Neural cell (in vitro differentiated cells): Measurements from ENCODE around the gene VIPR1. TPM values are rescaled to one million over a fixed set of nuclear protein-coding genes. Genes with fewer than 3 reads are reported as not detected.

Experiments used
- H2AFZ ChIP-seq: fragments of 200-600, 300-800 bp; sonication (generic), shearing (Covaris generic); 2 replicates; pipeline ENCODE4 v1.6.0; 2014; ENCODE audit warnings: low read depth, mild to moderate bottlenecking, antibody characterized with exemption, low read length, moderate library complexity
- H3F3A ChIP-seq: fragments of 200-600 bp; shearing (Covaris generic); 2 replicates; pipeline ENCODE4 v1.6.1; 2016; ENCODE audit warnings: mild to moderate bottlenecking, moderate library complexity, mixed read lengths, antibody characterized with exemption, low read length; ENCODE audit not compliant: insufficient read depth, poor library complexity, severe bottlenecking
- H3K27ac ChIP-seq: fragments of 200-600, 300-800 bp; sonication (generic), shearing (Covaris generic); 2 replicates; pipeline ENCODE4 v1.5.1; 2014; ENCODE audit warnings: mild to moderate bottlenecking, low read length, moderate library complexity
- H3K27me3 ChIP-seq: fragments of 300-800, 200-600 bp; sonication (generic), shearing (Covaris generic); 2 replicates; pipeline ENCODE4 v1.6.0; 2014; ENCODE audit warnings: mild to moderate bottlenecking, low read depth, low read length, moderate library complexity; ENCODE audit not compliant: insufficient read depth
- H3K36me3 ChIP-seq: fragments of 300-800, 200-600 bp; sonication (generic), shearing (Covaris generic); 2 replicates; pipeline ENCODE4 v1.5.1; 2014; ENCODE audit warnings: mild to moderate bottlenecking, antibody characterized with exemption, low read length, moderate library complexity; ENCODE audit not compliant: insufficient read depth
- H3K4me2 ChIP-seq: fragments of 300-800, 200-600 bp; sonication (generic), shearing (Covaris generic); 2 replicates; pipeline ENCODE4 v1.6.0; 2014; ENCODE audit warnings: mild to moderate bottlenecking, low read length
- H3K4me3 ChIP-seq: fragments of 300-800, 200-600 bp; sonication (generic), shearing (Covaris generic); 2 replicates; pipeline ENCODE4 v1.5.1; 2014; ENCODE audit warnings: mild to moderate bottlenecking, low read length, moderate library complexity
- H3K79me2 ChIP-seq: fragments of 200-600 bp; shearing (Covaris generic); replicated peaks from 2 replicates; pipeline ENCODE4 v1.6.0; 2014; ENCODE audit warnings: mild to moderate bottlenecking, low read length, moderate library complexity; ENCODE audit not compliant: insufficient read depth
- H3K9ac ChIP-seq: fragments of 300-800, 200-600 bp; sonication (generic), shearing (Covaris generic); 2 replicates; pipeline ENCODE4 v1.6.1; 2016; ENCODE audit warnings: mild to moderate bottlenecking, low read length, mixed read lengths
- H3K9me2 ChIP-seq: fragments of 200-600 bp; shearing (Covaris generic); 2 replicates; pipeline ENCODE4 v1.6.1; 2016; ENCODE audit warnings: mild to moderate bottlenecking, low read length, mixed read lengths; ENCODE audit not compliant: insufficient read depth
- H3K9me3 ChIP-seq: fragments of 200-600, 300-800 bp; sonication (generic), shearing (Covaris generic); 2 replicates; pipeline ENCODE4 v1.6.1; 2016; ENCODE audit warnings: mild to moderate bottlenecking, mixed run types, low read length, moderate library complexity, mixed read lengths
- H4K20me1 ChIP-seq: fragments of 200-600 bp; shearing (Covaris generic); 2 replicates; pipeline ENCODE4 v1.6.1; 2016; ENCODE audit warnings: mild to moderate bottlenecking, mixed run types; ENCODE audit not compliant: insufficient read depth
- EP300 ChIP-seq: fragments of 450-650 bp; conservative IDR thresholded peaks from 2 replicates; pipeline ENCODE4 v1.6.1; 2014; ENCODE audit warnings: antibody characterized with exemption, mild to moderate bottlenecking, moderate library complexity; ENCODE audit not compliant: poor library complexity, severe bottlenecking
- EZH2 ChIP-seq: fragments of 200-600, 300-800 bp; shearing (Covaris generic), sonication (generic); IDR thresholded peaks from 2 replicates; pipeline ENCODE4 v1.6.1; 2014; ENCODE audit warnings: antibody characterized with exemption, low read length, borderline replicate concordance, mild to moderate bottlenecking; ENCODE audit not compliant: insufficient read depth, poor library complexity, severe bottlenecking
- MXI1 ChIP-seq: fragments of 450-650 bp; conservative IDR thresholded peaks from 2 replicates; pipeline ENCODE4 v1.6.1; 2014; ENCODE audit warnings: antibody characterized with exemption, mild to moderate bottlenecking; ENCODE audit not compliant: poor library complexity, severe bottlenecking
- POLR2AphosphoS5 ChIP-seq: IDR thresholded peaks from 2 replicates; pipeline ENCODE4 v1.6.1; 2012
- RAD21 ChIP-seq: fragments of 450-650 bp; conservative IDR thresholded peaks from 2 replicates; pipeline ENCODE4 v1.6.1; 2014; ENCODE audit warnings: antibody characterized with exemption, mild to moderate bottlenecking, moderate library complexity
- SMC3 ChIP-seq: fragments of 450-650 bp; conservative IDR thresholded peaks from 2 replicates; pipeline ENCODE4 v1.6.1; 2014; ENCODE audit warnings: antibody characterized with exemption, mild to moderate bottlenecking, moderate library complexity; ENCODE audit not compliant: poor library complexity
- TAF1 ChIP-seq: IDR thresholded peaks from 2 replicates; pipeline ENCODE4 v1.6.1; 2012; ENCODE audit warnings: low read depth
- polyA plus RNA-seq: library from polyadenylated mRNA; depleted of rRNA; stranded (reverse); fragments of >200 nt; gene quantifications from 2 replicates; pipeline ENCODE4 v1.2.3, GENCODE V29; 2014
- TF ChIP-seq, protein P1 (sequence below): fragments of 450-650 bp; IDR thresholded peaks from 2 replicates; pipeline ENCODE4 v1.5.1; 2014; ENCODE audit warnings: antibody characterized with exemption, mild to moderate bottlenecking, moderate library complexity; ENCODE audit not compliant: poor library complexity, severe bottlenecking
- TF ChIP-seq, protein P2 (sequence below): IDR thresholded peaks from 2 replicates; pipeline ENCODE4 v1.6.1; 2012; ENCODE audit warnings: borderline replicate concordance

The VIPR1 gene
- polyA plus RNA-seq, 1 donor from 2014 or later: 1.6 TPM

DNA sequence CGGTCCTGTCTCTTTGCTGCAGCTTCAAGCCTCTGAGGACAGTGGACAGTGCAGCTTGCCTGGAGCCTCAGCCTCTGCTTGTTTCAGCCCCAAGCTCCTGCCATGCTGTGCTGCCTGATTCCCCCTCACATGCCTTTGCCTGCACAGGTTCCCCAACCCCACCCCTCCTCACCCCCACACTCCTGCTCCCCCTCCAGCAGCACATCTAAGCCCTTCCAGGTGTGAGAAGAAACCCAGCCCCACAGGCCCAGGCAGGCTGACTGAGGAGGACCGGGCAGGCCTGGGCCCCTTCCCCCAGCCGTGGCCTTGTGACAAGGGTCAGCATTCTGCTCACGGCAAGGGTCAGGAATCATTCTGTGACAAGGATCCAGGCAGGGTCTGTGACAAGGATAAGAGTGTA lies 22.8 kb downstream of the VIPR1 start:
- Histone ChIP-seq H3K27me3 (no peaks in the 10 kb centered on the region), H3K4me2 (no peak overlapping the region), H3K36me3 (no peaks in the 10 kb centered on the region), H3K79me2 (no peaks in the 10 kb centered on the region), H2AFZ (no peak overlapping the region), H3K9me3 (no peaks in the 10 kb centered on the region), H4K20me1 (no peaks in the 10 kb centered on the region), H3F3A (no peaks in the 10 kb centered on the region), H3K9ac (no peak overlapping the region), H3K9me2 (no peaks in the 10 kb centered on the region), H3K4me3 (no peak overlapping the region), H3K27ac (no peak overlapping the region)
- TF ChIP-seq RAD21: no peak
- TF ChIP-seq MXI1: no peak
- no peak for TF ChIP-seq POLR2AphosphoS5
- no peak for TF ChIP-seq SMC3
- TF ChIP-seq EZH2: no peak
- TF ChIP-seq, protein P1, sequence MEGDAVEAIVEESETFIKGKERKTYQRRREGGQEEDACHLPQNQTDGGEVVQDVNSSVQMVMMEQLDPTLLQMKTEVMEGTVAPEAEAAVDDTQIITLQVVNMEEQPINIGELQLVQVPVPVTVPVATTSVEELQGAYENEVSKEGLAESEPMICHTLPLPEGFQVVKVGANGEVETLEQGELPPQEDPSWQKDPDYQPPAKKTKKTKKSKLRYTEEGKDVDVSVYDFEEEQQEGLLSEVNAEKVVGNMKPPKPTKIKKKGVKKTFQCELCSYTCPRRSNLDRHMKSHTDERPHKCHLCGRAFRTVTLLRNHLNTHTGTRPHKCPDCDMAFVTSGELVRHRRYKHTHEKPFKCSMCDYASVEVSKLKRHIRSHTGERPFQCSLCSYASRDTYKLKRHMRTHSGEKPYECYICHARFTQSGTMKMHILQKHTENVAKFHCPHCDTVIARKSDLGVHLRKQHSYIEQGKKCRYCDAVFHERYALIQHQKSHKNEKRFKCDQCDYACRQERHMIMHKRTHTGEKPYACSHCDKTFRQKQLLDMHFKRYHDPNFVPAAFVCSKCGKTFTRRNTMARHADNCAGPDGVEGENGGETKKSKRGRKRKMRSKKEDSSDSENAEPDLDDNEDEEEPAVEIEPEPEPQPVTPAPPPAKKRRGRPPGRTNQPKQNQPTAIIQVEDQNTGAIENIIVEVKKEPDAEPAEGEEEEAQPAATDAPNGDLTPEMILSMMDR: no peak
- TF ChIP-seq, protein P2, sequence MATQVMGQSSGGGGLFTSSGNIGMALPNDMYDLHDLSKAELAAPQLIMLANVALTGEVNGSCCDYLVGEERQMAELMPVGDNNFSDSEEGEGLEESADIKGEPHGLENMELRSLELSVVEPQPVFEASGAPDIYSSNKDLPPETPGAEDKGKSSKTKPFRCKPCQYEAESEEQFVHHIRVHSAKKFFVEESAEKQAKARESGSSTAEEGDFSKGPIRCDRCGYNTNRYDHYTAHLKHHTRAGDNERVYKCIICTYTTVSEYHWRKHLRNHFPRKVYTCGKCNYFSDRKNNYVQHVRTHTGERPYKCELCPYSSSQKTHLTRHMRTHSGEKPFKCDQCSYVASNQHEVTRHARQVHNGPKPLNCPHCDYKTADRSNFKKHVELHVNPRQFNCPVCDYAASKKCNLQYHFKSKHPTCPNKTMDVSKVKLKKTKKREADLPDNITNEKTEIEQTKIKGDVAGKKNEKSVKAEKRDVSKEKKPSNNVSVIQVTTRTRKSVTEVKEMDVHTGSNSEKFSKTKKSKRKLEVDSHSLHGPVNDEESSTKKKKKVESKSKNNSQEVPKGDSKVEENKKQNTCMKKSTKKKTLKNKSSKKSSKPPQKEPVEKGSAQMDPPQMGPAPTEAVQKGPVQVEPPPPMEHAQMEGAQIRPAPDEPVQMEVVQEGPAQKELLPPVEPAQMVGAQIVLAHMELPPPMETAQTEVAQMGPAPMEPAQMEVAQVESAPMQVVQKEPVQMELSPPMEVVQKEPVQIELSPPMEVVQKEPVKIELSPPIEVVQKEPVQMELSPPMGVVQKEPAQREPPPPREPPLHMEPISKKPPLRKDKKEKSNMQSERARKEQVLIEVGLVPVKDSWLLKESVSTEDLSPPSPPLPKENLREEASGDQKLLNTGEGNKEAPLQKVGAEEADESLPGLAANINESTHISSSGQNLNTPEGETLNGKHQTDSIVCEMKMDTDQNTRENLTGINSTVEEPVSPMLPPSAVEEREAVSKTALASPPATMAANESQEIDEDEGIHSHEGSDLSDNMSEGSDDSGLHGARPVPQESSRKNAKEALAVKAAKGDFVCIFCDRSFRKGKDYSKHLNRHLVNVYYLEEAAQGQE: no peak
- TF ChIP-seq EP300: no peak
- no peak for TF ChIP-seq TAF1

DNA sequence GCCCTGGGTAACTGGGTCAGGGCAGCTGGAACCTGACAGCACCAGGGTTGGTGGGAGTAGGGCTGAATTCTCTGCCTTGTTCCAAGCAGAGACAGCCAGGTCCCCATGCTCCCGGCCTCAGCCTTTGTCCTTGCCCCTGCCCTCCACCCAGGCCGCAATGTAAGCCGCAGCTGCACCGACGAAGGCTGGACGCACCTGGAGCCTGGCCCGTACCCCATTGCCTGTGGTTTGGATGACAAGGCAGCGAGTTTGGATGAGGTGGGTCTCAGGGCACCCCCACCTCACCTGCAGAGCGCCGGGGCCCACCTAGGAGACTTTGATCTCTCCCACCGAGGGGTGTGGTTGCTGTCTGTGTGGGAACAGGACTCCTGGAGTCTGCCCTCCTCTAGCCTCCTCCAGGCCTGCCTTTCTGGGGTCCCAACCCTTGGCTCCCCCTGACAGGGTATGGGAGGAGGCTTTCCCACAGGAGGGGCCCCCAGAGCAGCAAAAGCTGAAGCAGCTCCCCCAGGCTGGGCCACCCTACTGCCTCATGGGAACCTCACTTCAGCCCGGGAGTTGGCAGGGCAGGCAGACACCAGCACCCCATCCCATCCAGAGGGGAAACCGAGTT lies 23.4 kb downstream of the VIPR1 start:
- no peaks in the 10 kb centered on the region for H4K20me1 ChIP-seq
- no peak overlapping the region for H3K4me3 ChIP-seq
- no peaks in the 10 kb centered on the region for H3K9me3 ChIP-seq
- no peak overlapping the region for H2AFZ ChIP-seq
- H3K79me2 ChIP-seq: no peaks in the 10 kb centered on the region
- no peak overlapping the region for H3K9ac ChIP-seq
- no peak overlapping the region for H3K27ac ChIP-seq
- no peaks in the 10 kb centered on the region for H3K9me2 ChIP-seq
- H3K4me2 ChIP-seq: no peak overlapping the region
- TF ChIP-seq, protein P1: no peak
- TF ChIP-seq MXI1 (no peak), EZH2 (no peak), TAF1 (no peak), EP300 (no peak), RAD21 (no peak), POLR2AphosphoS5 (no peak), SMC3 (no peak)
- TF ChIP-seq, protein P2: no peak
- no peaks in the 10 kb centered on the region for H3K27me3 ChIP-seq
- H3F3A ChIP-seq: no peaks in the 10 kb centered on the region
- H3K36me3 ChIP-seq: no peaks in the 10 kb centered on the region
